Endothelial cell of umbilical vein (primary cell): Measurements from ENCODE around the gene PLCXD3. TPM values are rescaled to one million over a fixed set of nuclear protein-coding genes. Genes with fewer than 3 reads are reported as not detected.

Experiments
- BruUV-seq: library from RNA; stranded (reverse); fragments of 400-500 nt; replicated peaks from 2 replicates; lab custom pipeline; 2021; lab: Mats Ljungman, UMichigan
- CTCF ChIA-PET: fragments of 300-600, 350-600 bp; sonication (Branson Sonifier 250); formaldehyde crosslinking; loops from one replicate; lab custom pipeline; 2021; ENCODE audit warnings: antibody characterized with exemption, inconsistent platforms; lab: Charles Lee
- POLR2A ChIA-PET: fragments of 300-600, 350-600 bp; sonication (Branson Sonifier 250); formaldehyde crosslinking; loops from one replicate; lab custom pipeline; 2021; ENCODE audit warnings: antibody characterized with exemption, inconsistent platforms; lab: Charles Lee
- DNase-seq: peaks from one replicate; pipeline ENCODE4 v3.0.0-alpha.2; 2011; ENCODE audit warnings: low read depth, low spot score
- FAIRE-seq: peaks from 2 replicates; lab custom pipeline; 2011; peaks lifted over from hg19 to GRCh38; lab: Jason Lieb, UNC
- H2AFZ ChIP-seq: 2 replicates; pipeline ENCODE4 v1.6.0; 2012; ENCODE audit warnings: low read depth, low read length, control low read depth, inconsistent platforms
- H3K27ac ChIP-seq: 2 replicates; pipeline ENCODE4 v1.5.1; 2011; ENCODE audit warnings: low read depth, mild to moderate bottlenecking, control low read depth, low read length, moderate library complexity; ENCODE audit not compliant: insufficient read depth
- H3K27me3 ChIP-seq, 2 experiments: 2 replicates each; pipeline versions ENCODE4 v1.6.0 to v1.6.1; 2011; ENCODE audit warnings: low read length in 2 of 2, mixed read lengths in 1 of 2; ENCODE audit not compliant: control insufficient read depth in 2 of 2, insufficient read depth in 2 of 2
- H3K36me3 ChIP-seq, 2 experiments: 2 replicates in 1 of 2; 3 replicates in 1 of 2; pipeline ENCODE4 v1.5.1; 2011; ENCODE audit warnings: low read length in 2 of 2, mild to moderate bottlenecking in 1 of 2, moderate library complexity in 1 of 2; ENCODE audit not compliant: control insufficient read depth in 2 of 2, insufficient read depth in 2 of 2; ENCODE audit errors: extremely low read depth in 1 of 2
- H3K4me1 ChIP-seq: 3 replicates; pipeline ENCODE4 v1.5.1; 2011; ENCODE audit warnings: mild to moderate bottlenecking, low read length; ENCODE audit not compliant: control insufficient read depth, insufficient read depth; ENCODE audit errors: extremely low read depth
- H3K4me2 ChIP-seq: 2 replicates; pipeline ENCODE4 v1.6.1; 2011; ENCODE audit warnings: low read length, control low read depth, mixed read lengths; ENCODE audit not compliant: insufficient read depth
- H3K4me3 ChIP-seq, 3 experiments: fragments of 200-600 bp in 1 of 3; sonication (generic), shearing (Covaris generic) in 1 of 3; replicated peaks in 1 of 3; 2 replicates each; pipeline ENCODE4 v1.5.1; 2011 to 2016; ENCODE audit warnings: control low read depth in 3 of 3, low read length in 3 of 3, mild to moderate bottlenecking in 2 of 3, inconsistent platforms in 1 of 3, low read depth in 1 of 3, moderate library complexity in 1 of 3; ENCODE audit not compliant: insufficient read depth in 1 of 3
- H3K79me2 ChIP-seq: 2 replicates; pipeline ENCODE4 v1.6.0; 2012; ENCODE audit warnings: low read length, inconsistent platforms; ENCODE audit not compliant: control insufficient read depth, insufficient read depth
- H3K9ac ChIP-seq: replicated peaks from 2 replicates; pipeline ENCODE3; 2011; ENCODE audit warnings: low read length, control low read depth; ENCODE audit not compliant: insufficient read depth; ENCODE audit errors: extremely low read depth
- H3K9me1 ChIP-seq: replicated peaks from 3 replicates; pipeline ENCODE4 v1.6.0; 2011; ENCODE audit warnings: mild to moderate bottlenecking, low read length; ENCODE audit not compliant: control insufficient read depth, insufficient read depth; ENCODE audit errors: extremely low read depth
- H3K9me3 ChIP-seq: replicated peaks from 2 replicates; pipeline ENCODE4 v1.5.1; 2012; ENCODE audit warnings: low read length, inconsistent platforms; ENCODE audit not compliant: control insufficient read depth, insufficient read depth
- H4K20me1 ChIP-seq: replicated peaks from 2 replicates; pipeline ENCODE3; 2011; ENCODE audit warnings: mild to moderate bottlenecking, low read length; ENCODE audit not compliant: control insufficient read depth, insufficient read depth; ENCODE audit errors: extremely low read depth
- GATA2 ChIP-seq: IDR thresholded peaks from 2 replicates; pipeline ENCODE4 v1.7.0; 2011; ENCODE audit warnings: low read depth, mild to moderate bottlenecking, moderate library complexity, mixed read lengths, low read length; ENCODE audit not compliant: insufficient read length, insufficient read depth
- POLR2AphosphoS5 ChIP-seq: IDR thresholded peaks from 2 replicates; pipeline ENCODE4 v1.6.1; 2012; ENCODE audit warnings: low read depth, mild to moderate bottlenecking, control low read depth, low read length, moderate library complexity; ENCODE audit not compliant: insufficient read depth
- dilution Hi-C: fragments of 300-500 bp; cut with MboI; formaldehyde crosslinking; loops from one replicate; pipeline ENCODE4 v1.15.0; 2019; ENCODE audit warnings: low sequenced_read_pairs; ENCODE audit not compliant: extremely low pct_ligation_motif_present
- intact Hi-C: fragments of 100-400 bp; cut with micrococcal nuclease; formaldehyde crosslinking; loops from one replicate; pipeline ENCODE4 v1.10.0; 2022
- polyA plus RNA-seq, 4 experiments: library from polyadenylated mRNA; depleted of rRNA in 3 of 4; stranded (reverse) in 3 of 4; unstranded in 1 of 4; fragments of >200 nt; gene quantifications; 2 replicates each; pipeline versions ENCODE4 v1.2.1 to v1.2.3, GENCODE V29; 2011 to 2012; ENCODE audit warnings: missing spikeins in 1 of 4
- total RNA-seq: library from RNA; stranded (reverse); gene quantifications from 2 replicates; pipeline ENCODE4 v1.2.3, GENCODE V29; 2021
- TF ChIP-seq, protein P1 (sequence below), 2 donors: IDR thresholded peaks; 1 replicate in 1 of 2; 2 replicates in 1 of 2; pipeline ENCODE4 v1.5.1; 2011; ENCODE audit warnings: low read length in 2 of 2, mild to moderate bottlenecking in 2 of 2, moderate library complexity in 2 of 2, control low read depth in 1 of 2, inconsistent platforms in 1 of 2, low read depth in 1 of 2; ENCODE audit not compliant: insufficient read depth in 1 of 2; ENCODE audit errors: extremely low read depth in 1 of 2

Gene PLCXD3
- total and polyA plus RNA-seq, 2 donors (not counting 3 experiments of a cell fraction or from before 2014, with no cell fraction given), result not detected

DNA sequence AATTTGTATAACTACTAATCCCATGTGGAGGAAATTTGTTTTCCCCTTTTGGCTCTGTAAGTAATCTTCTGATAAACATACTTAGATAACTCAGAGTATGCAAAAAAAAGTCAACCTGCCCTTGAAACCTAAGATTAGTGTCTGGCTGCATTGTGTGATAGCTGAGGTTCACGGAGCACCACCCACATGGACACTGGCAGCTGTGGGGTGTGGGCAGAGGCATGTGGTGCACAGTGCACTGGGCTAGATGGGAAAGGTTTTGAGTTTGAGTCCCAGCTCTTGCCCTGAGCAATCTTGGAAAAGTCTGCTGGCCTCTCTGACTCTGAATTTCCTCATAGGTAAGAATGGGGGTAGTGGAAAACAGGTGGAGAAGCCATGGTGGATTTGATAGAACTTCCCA is 75.1 kb downstream of the PLCXD3 start:
- no peaks in the 10 kb centered on the region for H3K79me2 ChIP-seq
- no peaks in the 10 kb centered on the region for H3K9me3 ChIP-seq
- H3K36me3 ChIP-seq, result no peaks in the 10 kb centered on the region
- H3K4me3 ChIP-seq, result no peak overlapping the region
- no peak overlapping the region for H3K27ac ChIP-seq
- H2AFZ ChIP-seq, result no peak overlapping the region
- H3K9me1 ChIP-seq, result no peaks in the 10 kb centered on the region
- H3K4me2 ChIP-seq, result no peak overlapping the region
- no peak for DNase-seq
- TF ChIP-seq POLR2AphosphoS5, result no peak
- no peak for FAIRE-seq
- no peaks in the 10 kb centered on the region for H3K27me3 ChIP-seq
- dilution Hi-C loops (no loop called here), intact Hi-C loops (no loop called here)
- H3K9ac ChIP-seq, result no peak overlapping the region
- no TSS peak for BruUV-seq
- POLR2A ChIA-PET, result no interaction called here
- CTCF ChIA-PET, result no interaction called here
- H3K4me1 ChIP-seq, result no peaks in the 10 kb centered on the region
- no peaks in the 10 kb centered on the region for H4K20me1 ChIP-seq

DNA sequence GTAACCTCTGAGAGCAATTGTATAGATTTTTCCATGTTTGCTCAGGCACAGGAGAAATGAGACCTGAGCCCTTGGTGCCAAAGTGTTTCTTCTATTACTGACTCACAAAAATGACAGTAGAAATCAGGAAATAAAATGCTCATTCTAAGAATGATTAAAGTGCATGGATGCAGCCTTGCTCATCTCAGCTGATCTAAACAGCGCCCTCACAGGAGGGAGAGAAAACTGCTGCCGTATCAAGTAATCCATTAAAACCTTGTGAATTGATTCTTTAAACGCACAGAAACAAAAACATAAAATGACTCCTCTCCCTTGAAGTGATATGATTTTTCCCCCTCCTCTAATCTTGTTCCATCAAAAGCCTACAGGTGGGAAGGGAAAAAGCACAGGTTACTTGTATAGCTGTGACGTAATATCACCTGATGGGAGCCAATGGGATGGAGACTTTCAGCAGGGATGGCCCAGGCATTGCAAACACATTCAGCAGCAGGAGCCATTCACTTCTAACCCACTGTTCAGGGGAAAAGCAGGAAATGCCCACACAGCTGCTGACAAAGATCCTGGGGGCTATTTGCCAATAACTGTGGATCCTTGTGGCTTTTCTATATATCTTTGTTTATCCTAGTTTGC is 76.7 kb downstream of the PLCXD3 start:
- Histone ChIP-seq H3K4me3 (no peak overlapping the region), H2AFZ (no peak overlapping the region), H3K4me2 (no peak overlapping the region), H3K79me2 (no peaks in the 10 kb centered on the region), H3K9ac (no peak overlapping the region), H3K36me3 (no peaks in the 10 kb centered on the region), H3K9me1 (no peaks in the 10 kb centered on the region), H3K27ac (no peak overlapping the region), H4K20me1 (no peaks in the 10 kb centered on the region), H3K4me1 (no peaks in the 10 kb centered on the region), H3K9me3 (no peaks in the 10 kb centered on the region), H3K27me3 (no peaks in the 10 kb centered on the region)
- ChIA-PET CTCF (no interaction called here), POLR2A (no interaction called here)
- FAIRE-seq (no peak), DNase-seq (no peak)
- intact Hi-C loops, result no loop called here
- BruUV-seq, result no TSS peak
- dilution Hi-C loops, result no loop called here
- no peak for TF ChIP-seq GATA2
- TF ChIP-seq, protein P1, sequence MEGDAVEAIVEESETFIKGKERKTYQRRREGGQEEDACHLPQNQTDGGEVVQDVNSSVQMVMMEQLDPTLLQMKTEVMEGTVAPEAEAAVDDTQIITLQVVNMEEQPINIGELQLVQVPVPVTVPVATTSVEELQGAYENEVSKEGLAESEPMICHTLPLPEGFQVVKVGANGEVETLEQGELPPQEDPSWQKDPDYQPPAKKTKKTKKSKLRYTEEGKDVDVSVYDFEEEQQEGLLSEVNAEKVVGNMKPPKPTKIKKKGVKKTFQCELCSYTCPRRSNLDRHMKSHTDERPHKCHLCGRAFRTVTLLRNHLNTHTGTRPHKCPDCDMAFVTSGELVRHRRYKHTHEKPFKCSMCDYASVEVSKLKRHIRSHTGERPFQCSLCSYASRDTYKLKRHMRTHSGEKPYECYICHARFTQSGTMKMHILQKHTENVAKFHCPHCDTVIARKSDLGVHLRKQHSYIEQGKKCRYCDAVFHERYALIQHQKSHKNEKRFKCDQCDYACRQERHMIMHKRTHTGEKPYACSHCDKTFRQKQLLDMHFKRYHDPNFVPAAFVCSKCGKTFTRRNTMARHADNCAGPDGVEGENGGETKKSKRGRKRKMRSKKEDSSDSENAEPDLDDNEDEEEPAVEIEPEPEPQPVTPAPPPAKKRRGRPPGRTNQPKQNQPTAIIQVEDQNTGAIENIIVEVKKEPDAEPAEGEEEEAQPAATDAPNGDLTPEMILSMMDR (IDR thresholded peaks at IDR 0.05; ENCODE audit: extremely low read depth in 1 of 2, insufficient read depth in 1 of 2, low read depth in 1 of 2, low read length in 2 of 2), result peak; percentile 6 to 13
